Left ventricle myocardium inferior (tissue), 1 donor: Measurements from ENCODE around the gene TIMP2. TPM values are rescaled to one million over a fixed set of nuclear protein-coding genes. Genes with fewer than 3 reads are reported as not detected.

Source experiments
- DNase-seq: peaks from one replicate; pipeline ENCODE4 v3.0.0-alpha.2; 2020
- H3K27ac ChIP-seq: fragments of 200-600 bp; replicated peaks from 2 replicates; pipeline ENCODE4 v1.8.0; 2021
- H3K27me3 ChIP-seq: fragments of 200-600 bp; 2 replicates; pipeline ENCODE4 v1.8.0; 2021; ENCODE audit warnings: low read depth
- H3K36me3 ChIP-seq: fragments of 200-600 bp; 2 replicates; pipeline ENCODE4 v1.8.0; 2021
- H3K4me1 ChIP-seq: fragments of 200-600 bp; 2 replicates; pipeline ENCODE4 v1.8.0; 2021
- H3K4me3 ChIP-seq: fragments of 200-600 bp; 2 replicates; pipeline ENCODE4 v1.8.0; 2021; ENCODE audit warnings: mild to moderate bottlenecking, moderate library complexity
- H3K9me3 ChIP-seq: fragments of 200-600 bp; replicated peaks from 2 replicates; pipeline ENCODE4 v1.8.0; 2021
- CTCF ChIP-seq: fragments of 200-600 bp; IDR thresholded peaks from 2 replicates; pipeline ENCODE4 v1.8.0; 2021; ENCODE audit warnings: antibody characterized with exemption, mild to moderate bottlenecking, borderline replicate concordance
- intact Hi-C: fragments of 100-400 bp; cut with micrococcal nuclease; formaldehyde crosslinking; loops from one replicate; pipeline ENCODE4 v1.11.0; 2022
- total RNA-seq: library from RNA; stranded (reverse); fragmentation: NEBNext Ultra II Directional; extraction: Animal tissue kit (Norgen Biotek cat#: 25700); gene quantifications from one replicate; pipeline ENCODE4 v1.2.1, GENCODE V29; 2021
- donor health status: DM: no; HTN: yes; CAD: no; lungs with severe emphysema.

The TIMP2 gene
- total RNA-seq, 1 donor from 2014 or later, result 91.8 TPM

GRCh38 chr17:78817123-78817522, 108.1 kb downstream of the TIMP2 start:
- Histone ChIP-seq H3K27ac (no peak overlapping the region), H3K4me3 (no peak overlapping the region), H3K36me3 (peaks cover 100% of the 10 kb centered on the region), H3K4me1 (peaks cover 30% of the 10 kb centered on the region), H3K27me3 (no peaks in the 10 kb centered on the region), H3K9me3 (no peaks in the 10 kb centered on the region)
- TF ChIP-seq CTCF, result no peak
- no peak for DNase-seq
- intact Hi-C loops, result no loop called here

- TF ChIP-seq CTCF, result no peak
- no peaks in the 10 kb centered on the region for H3K27me3 ChIP-seq
- no peak overlapping the region for H3K27ac ChIP-seq
- H3K36me3 ChIP-seq, result peaks cover 100% of the 10 kb centered on the region
- no peak overlapping the region for H3K4me3 ChIP-seq
- peaks cover 30% of the 10 kb centered on the region for H3K4me1 ChIP-seq
- intact Hi-C loops, result no loop called here
- no peak for DNase-seq
- no peaks in the 10 kb centered on the region for H3K9me3 ChIP-seq
Observed at GRCh38 chr17:78815696-78816095, 109.5 kb downstream of the TIMP2 start.

- H3K4me3 ChIP-seq, result no peak overlapping the region
- no peak for TF ChIP-seq CTCF
- no peaks in the 10 kb centered on the region for H3K27me3 ChIP-seq
- H3K4me1 ChIP-seq, result peaks cover 16% of the 10 kb centered on the region
- H3K27ac ChIP-seq, result peak overlapping the region; percentile 52
- no peak for DNase-seq
- peaks cover 100% of the 10 kb centered on the region for H3K36me3 ChIP-seq
- H3K9me3 ChIP-seq, result no peaks in the 10 kb centered on the region
- intact Hi-C loops, result no loop called here
Observed at GRCh38 chr17:78812855-78813254, 112.3 kb downstream of the TIMP2 start.

- Histone ChIP-seq H3K9me3 (no peaks in the 10 kb centered on the region), H3K4me3 (no peak overlapping the region), H3K4me1 (peaks cover 29% of the 10 kb centered on the region), H3K36me3 (peaks cover 94% of the 10 kb centered on the region), H3K27ac (no peak overlapping the region), H3K27me3 (no peaks in the 10 kb centered on the region)
- no peak for DNase-seq
- no peak for TF ChIP-seq CTCF
- intact Hi-C loops, result no loop called here
Observed at GRCh38 chr17:78808163-78808562, 117.0 kb downstream of the TIMP2 start.

- Histone ChIP-seq H3K9me3 (no peaks in the 10 kb centered on the region), H3K36me3 (peaks cover 92% of the 10 kb centered on the region), H3K27ac (no peak overlapping the region), H3K27me3 (no peaks in the 10 kb centered on the region), H3K4me3 (no peak overlapping the region), H3K4me1 (peaks cover 24% of the 10 kb centered on the region)
- DNase-seq, result no peak
- intact Hi-C loops, result no loop called here
- no peak for TF ChIP-seq CTCF
Observed at GRCh38 chr17:78806451-78806850, 118.7 kb downstream of the TIMP2 start.

- H3K27ac ChIP-seq, result peak overlapping the region; percentile 73
- TF ChIP-seq CTCF, result no peak
- H3K4me3 ChIP-seq, result no peak overlapping the region
- peaks cover 24% of the 10 kb centered on the region for H3K4me1 ChIP-seq
- no peaks in the 10 kb centered on the region for H3K27me3 ChIP-seq
- H3K36me3 ChIP-seq, result peaks cover 86% of the 10 kb centered on the region
- intact Hi-C loops, result no loop called here
- DNase-seq, result no peak
- H3K9me3 ChIP-seq, result no peaks in the 10 kb centered on the region
Observed at GRCh38 chr17:78805301-78805700, 119.9 kb downstream of the TIMP2 start.
